ENCODE measurements around the gene GABRG3. TPM values are rescaled to one million over a fixed set of nuclear protein-coding genes. Genes with fewer than 3 reads are reported as not detected.

GABRG3 gene
- total and polyA plus RNA-seq, 9 of the 15 experiments (the other 6 are each of a cell fraction or from before 2014, with no cell fraction given): 4.0 to 15.1 (median 11.2) TPM

GRCh38 chr15:27124287-27124871 lies 153.4 kb downstream of the GABRG3 start (continued):
- TF ChIP-seq CUX1 (CRISPR knock-in tag; IDR thresholded peaks at IDR 0.05): no peak
- no peak for TF ChIP-seq STAG1 (CRISPR knock-in tag; IDR thresholded peaks at IDR 0.05; ENCODE audit: borderline replicate concordance)
- TF ChIP-seq DLX4 (CRISPR knock-in tag; IDR thresholded peaks at IDR 0.05): no peak
- no peak for TF ChIP-seq NR2C1 (IDR thresholded peaks at IDR 0.05)
- TF ChIP-seq NR2C1 (tag; IDR thresholded peaks at IDR 0.05): 0 out of 2 replicates have a peak, but pooled peaks have one; percentile 31
- no peak for TF ChIP-seq SRSF7 (optimal IDR thresholded peaks at IDR 0.05; ENCODE audit: low read depth, low read length)
- TF ChIP-seq ZNF445 (CRISPR knock-in tag; IDR thresholded peaks at IDR 0.05; ENCODE audit: low read depth): no peak
- peak; percentile 79 for TF ChIP-seq CBFA2T3 (IDR thresholded peaks at IDR 0.05)
- no peak for TF ChIP-seq ASH1L (IDR thresholded peaks at IDR 0.05; ENCODE audit: borderline replicate concordance, low read depth, partially characterized antibody)
- TF ChIP-seq TARDBP (IDR thresholded peaks at IDR 0.05): no peak

Measured in K562 (cell line).